GM18505 (cell line): ENCODE measurements around the gene OR51D1.

Experiments used
- ATAC-seq: cut with Tn5 transposase; IDR thresholded peaks from one replicate; pipeline ENCODE4 v1.9.1; 2021; ENCODE audit not compliant: unreplicated experiment
- POLR2A ChIP-seq: IDR thresholded peaks from 4 replicates; pipeline ENCODE4 v1.6.1; 2011; ENCODE audit warnings: borderline replicate concordance; ENCODE audit not compliant: insufficient read depth, insufficient read length; ENCODE audit errors: extremely low read depth

Gene OR51D1

GRCh38 chr11:4662876-4663275, 25.6 kb downstream of the OR51D1 start:
- no peak for ATAC-seq
- TF ChIP-seq POLR2A, result no peak

- ATAC-seq, result no peak
- no peak for TF ChIP-seq POLR2A
Measured at GRCh38 chr11:4664183-4664582, 26.9 kb downstream of the OR51D1 start.

GRCh38 chr11:4664786-4665185, 27.5 kb downstream of the OR51D1 start:
- TF ChIP-seq POLR2A, result no peak
- no peak for ATAC-seq

GRCh38 chr11:4665424-4665823, 28.1 kb downstream of the OR51D1 start:
- no peak for TF ChIP-seq POLR2A
- ATAC-seq, result no peak

- TF ChIP-seq POLR2A, result no peak
- no peak for ATAC-seq
Measured at GRCh38 chr11:4671741-4672140, 34.5 kb downstream of the OR51D1 start.

- no peak for TF ChIP-seq POLR2A
- no peak for ATAC-seq
Measured at GRCh38 chr11:4672470-4672869, 35.2 kb downstream of the OR51D1 start.

GRCh38 chr11:4673781-4674180, 36.5 kb downstream of the OR51D1 start:
- ATAC-seq, result no peak
- TF ChIP-seq POLR2A, result no peak

- no peak for ATAC-seq
- no peak for TF ChIP-seq POLR2A
Measured at GRCh38 chr11:4677948-4678347, 40.7 kb downstream of the OR51D1 start.

GRCh38 chr11:4680341-4680740, 43.1 kb downstream of the OR51D1 start:
- TF ChIP-seq POLR2A, result no peak
- ATAC-seq, result no peak

GRCh38 chr11:4682623-4683419, 45.5 kb downstream of the OR51D1 start:
- TF ChIP-seq POLR2A, result no peak
- ATAC-seq, result no peak

GRCh38 chr11:4684631-4685285, 47.5 kb downstream of the OR51D1 start:
- ATAC-seq, result no peak
- TF ChIP-seq POLR2A, result no peak
